ENCODE results near the gene CDC25C.
"Not testable (repeated sequence)": the region's sequence is repeated elsewhere in the genome, so short reads cannot be mapped to it uniquely, and the experiment has no call there.

CDC25C gene

GRCh38 chr5:138344887-138345622, 13.5 kb upstream of the CDC25C start:
- DNase-seq: no peak

- no peak for DNase-seq
Observed at GRCh38 chr5:138340008-138340407, 8.4 kb upstream of the CDC25C start.

DNA sequence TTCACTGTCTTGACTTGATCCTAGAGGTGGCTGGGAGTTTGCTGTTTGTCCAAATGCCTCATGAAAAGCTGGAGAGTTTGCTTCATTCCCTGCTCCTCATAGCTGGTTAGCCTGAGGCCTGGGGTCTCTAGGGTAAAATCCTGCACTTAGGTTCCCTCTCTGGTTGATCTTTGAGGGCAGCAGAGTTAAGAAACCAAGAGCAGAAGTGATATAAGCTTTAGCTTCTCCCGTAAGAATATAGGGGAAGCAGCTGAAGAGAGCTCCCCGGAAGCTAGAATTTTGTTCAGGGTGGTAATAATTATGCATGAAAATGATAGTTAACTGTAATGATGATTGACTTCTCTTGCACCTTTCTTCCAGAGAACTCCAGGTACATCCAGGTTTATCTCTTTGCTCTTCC, 7.9 kb upstream of the CDC25C start:
- no peak for DNase-seq

DNA sequence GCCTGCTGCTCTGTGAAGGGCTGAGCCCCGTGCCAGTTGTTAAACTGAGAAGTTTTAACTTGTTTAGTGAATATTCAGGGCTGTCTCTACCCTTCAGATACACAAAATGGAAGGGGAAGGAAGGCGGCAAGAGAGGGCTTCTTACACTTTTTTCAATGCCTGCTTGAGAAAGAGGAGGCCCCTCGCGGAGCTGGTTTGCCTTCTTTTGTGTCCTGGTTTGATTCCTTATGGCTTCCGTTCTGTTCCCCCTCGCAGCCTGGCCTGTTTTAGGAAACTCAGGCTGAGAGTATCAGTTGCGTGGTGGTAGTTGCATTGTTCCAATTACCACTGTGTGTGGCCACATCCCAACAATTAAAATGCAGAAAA, 7.5 kb upstream of the CDC25C start:
- no peak for DNase-seq

DNA sequence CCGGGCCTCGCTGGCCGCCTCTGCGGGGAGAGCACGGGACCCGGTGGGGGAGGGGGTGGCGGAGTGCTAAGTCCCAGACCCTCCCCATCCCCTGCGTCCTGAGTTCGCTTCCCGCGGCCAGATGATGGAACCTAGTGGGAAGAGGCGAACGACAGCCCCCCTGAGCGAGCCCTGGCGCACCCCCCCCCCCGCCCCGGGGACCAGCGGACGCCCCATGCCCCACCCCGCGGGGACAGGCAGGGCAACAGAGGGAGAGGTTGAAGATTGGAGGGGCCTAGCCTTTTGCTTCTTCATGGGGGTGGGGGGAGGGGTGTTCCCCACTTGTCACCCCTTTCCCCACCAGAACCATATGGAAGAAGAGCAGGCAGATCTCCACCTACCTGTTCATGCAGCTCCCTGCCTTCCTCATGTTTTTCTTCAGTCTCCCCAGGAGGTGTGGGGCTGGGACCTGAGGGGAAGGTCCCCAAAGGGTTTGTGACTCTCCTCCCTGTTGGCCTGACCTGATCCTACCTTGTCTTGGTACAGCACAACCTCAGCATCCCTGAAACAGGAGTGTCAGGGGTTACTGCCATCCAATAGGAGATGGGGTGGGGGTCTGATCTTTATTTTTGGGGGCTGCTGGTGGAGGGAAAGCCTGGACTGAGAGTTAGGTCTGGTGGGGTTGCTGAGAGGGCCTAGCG, 6.9 kb upstream of the CDC25C start:
- DNase-seq: no peak

- peak; percentile 73 for DNase-seq
Observed at GRCh38 chr5:138337685-138338410, 6.2 kb upstream of the CDC25C start, which contains the start of gene FAM53C. Gene FAM53C, plus strand, starts transcription at chr5:138338266. Its CDS starts 3,070 bp downstream, at chr5:138341336.

- peak; percentile 73 for DNase-seq
Observed at GRCh38 chr5:138336952-138337684, 5.5 kb upstream of the CDC25C start.

DNA sequence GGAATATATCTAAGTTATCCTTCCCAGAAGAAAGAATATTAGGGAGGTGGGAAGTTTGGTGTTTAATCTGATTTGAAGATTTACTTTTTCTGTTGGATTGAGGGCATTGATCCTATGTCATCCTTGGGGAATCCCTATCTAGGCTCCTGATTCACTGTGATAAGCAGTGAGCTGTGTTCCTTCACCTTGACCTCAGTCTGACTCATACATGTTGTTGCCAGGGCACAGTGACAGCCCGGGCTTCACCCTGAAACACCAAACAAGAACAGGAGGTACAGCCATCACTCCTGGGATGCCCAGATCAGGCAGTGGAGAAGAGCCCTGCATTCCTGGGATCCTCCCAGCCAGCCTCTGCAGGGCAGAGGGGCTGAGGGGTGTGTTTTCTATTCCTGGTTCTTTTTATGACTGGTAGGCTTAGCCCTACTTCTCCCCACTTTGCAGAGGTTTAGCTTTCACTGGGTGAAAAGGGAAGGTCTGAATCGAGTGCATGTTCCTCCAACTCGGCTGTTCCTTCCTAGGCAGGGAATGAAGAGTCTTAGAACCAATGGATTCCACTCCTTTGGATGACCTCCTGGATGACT, 3.4 kb upstream of the CDC25C start:
- DNase-seq: no peak

DNA sequence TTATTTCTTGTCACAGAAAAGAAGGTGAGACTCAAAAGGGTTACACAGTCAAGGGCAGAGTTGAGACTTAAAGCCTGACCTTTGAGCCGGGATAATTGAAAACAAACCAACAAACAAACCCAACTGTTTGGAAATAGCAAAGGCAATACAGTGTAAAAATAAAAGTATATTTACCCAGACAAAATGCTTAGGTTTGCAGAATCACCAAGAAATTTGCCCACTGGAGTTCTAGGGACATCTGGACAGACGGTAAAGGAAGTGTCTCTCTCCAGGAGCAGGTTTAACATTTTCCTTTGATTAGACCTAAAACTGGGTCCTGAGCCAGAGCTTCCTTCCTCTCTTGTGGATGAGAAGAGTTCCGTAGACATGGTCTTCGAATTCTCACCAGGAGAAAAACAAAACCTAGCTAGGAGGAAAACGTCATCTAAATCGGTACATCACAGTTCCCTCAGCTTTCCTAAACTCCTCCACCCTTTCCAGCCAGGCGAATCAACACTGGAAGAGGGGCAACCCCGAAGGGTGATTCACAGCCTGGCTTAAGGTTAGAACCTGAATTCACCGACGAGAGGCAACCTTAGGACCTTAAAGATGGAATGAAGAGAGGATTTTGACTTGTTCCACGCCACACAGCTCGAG, 673 bp downstream of the CDC25C start:
- no peak for DNase-seq

DNA sequence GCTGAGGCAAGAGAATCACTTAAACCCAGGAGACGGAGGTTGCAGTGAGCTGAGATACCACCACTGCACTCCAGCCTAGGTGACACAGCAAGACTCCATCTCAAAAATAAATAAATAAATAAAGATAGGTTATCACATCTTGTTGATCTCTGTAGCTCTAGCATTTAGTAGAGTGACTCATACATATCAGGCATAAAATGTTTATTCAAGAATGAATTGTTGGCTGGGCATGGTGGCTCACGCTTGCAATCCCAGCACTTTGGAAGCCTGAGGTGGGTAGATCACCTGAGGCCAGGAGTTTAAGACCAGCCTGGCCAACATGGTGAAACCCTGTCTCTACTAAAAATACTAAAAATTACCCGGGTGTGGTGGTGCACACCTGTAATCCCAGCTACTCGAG, 13.4 kb downstream of the CDC25C start:
- DNase-seq: not testable (repeated sequence)

DNA sequence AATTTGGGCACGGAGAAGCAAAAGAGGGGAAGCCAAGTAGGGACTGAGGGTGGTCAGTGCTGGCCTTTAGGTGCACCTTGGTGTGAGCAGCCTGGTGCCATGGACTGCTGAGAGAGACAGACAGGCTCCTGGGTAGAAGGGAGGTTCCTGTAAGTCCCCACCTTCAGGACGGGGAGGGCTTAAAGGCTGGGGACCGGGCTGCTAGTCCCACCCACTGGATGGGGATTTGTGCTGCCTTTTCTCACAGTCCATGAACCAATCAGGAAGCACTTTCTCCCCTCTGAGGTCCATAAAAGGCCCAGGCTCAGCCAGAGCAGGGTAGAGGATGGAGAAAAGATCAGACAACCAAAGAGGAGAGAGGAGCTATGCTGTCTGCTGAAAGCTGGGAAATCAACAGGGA, 15.2 kb downstream of the CDC25C start:
- no peak for DNase-seq

GRCh38 chr5:138315751-138316278, 15.8 kb downstream of the CDC25C start:
- DNase-seq: no peak

GRCh38 chr5:138305797-138306196, 25.8 kb downstream of the CDC25C start:
- peak; percentile 20 for DNase-seq

DNA sequence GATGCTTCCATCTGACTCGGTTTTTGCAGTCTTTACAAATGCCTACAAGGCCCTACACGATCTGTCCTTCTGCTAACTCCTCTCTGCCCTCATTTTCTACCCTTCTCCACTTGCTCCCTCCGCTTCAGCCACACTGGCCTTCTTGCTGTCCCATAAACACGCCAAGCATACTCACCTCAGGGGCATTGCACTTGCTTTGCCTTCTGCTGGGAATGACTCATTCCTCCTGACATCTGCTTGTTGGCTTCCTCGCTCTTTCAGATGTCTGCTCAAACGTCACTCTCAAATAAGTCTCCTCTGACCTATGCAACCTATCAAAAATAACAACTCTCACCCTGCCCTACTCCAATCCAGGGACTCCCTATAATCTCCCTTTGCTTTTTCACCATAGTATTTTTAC, 28.2 kb downstream of the CDC25C start:
- peak; percentile 57 for DNase-seq

DNA sequence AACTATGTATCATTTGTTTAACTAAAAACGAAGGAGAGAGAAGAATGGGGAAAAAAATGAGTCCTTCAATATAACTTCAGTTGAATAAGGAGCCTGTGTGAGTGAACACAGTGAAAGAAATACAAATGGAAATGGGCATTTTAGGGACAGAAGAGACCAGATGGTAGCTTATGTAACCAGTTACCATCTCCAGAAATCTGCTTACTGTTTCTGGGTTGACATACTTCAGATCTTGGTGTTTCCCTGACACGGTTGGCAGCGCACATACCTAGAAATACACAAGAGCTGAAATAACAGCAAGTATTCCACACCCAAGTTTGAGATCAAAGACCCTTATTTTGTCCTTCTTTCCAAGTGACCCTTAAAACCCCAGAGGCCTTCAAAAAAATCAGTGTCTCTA, 42.3 kb downstream of the CDC25C start:
- DNase-seq: no peak

DNA sequence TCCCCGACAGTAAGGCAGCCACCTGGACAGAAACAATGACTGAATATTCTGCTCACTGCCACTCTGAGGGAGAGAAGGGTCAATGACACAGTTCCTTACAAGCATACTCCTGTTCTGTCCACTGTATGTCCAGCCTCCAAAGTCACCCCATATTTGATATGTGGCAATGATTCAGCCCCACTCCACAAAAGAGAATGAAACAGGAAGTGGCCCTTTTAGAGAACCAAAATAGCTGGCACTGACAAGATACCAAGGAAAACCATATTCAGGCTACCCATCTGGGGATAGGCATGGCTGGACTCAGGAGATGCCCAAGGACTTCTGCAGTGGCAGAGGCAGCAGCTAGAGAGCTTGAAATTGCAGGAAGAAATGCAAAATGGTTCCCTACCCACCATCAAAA, 44.4 kb downstream of the CDC25C start:
- no peak for DNase-seq

- DNase-seq: peak; percentile 45
Observed at GRCh38 chr5:138282920-138283742, 48.5 kb downstream of the CDC25C start.

GRCh38 chr5:138280915-138281314, 50.7 kb downstream of the CDC25C start:
- DNase-seq: no peak

DNA sequence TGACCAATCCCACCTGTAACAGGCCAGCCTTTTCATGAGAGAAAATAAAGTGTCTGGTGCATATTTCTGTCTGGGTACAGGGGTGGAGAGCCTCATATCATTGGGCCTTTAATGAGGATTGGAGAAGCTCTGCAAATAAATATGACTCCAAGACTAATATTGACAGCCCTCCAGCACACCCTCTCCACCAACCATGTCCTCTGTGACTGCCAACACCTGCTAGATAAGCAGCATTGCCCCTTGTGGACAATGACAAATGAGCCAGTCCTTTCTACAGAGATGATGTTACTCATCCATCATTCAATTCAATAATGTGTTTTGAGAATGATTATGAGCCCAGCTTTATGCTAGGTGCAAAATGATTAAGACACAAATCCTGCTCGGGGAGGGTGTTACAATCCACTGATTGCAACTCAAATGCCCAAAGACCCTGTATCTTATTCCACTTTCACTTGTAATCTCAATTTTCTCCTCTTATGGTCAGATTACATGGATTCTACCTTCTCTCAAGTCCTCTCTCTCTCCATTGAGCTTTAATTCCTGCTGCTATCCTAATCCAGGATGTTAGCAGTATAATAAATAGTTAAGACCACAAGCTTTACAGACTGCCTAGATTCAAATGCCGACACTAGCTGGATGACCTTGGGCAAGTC, 55.1 kb downstream of the CDC25C start:
- no peak for DNase-seq

DNA sequence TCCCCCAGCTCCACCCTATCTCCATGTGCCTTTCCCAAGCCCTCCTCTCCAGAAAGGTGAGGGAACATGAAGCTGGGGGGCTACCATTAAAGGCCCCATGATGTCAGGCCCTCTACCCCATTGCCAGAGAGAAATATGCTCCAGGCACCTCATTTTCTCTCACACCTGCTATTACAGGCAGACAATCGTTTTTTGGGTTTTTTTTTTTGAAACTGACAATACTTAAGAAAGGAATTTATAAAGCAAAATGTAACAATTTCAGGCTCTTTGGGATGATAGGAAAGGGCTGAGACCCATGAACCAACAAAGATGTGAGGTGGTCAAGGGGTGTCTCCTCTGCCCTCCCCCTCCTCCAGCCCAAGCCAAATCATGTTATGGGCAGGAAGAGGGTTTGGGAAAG, 55.7 kb downstream of the CDC25C start:
- no peak for DNase-seq

DNA sequence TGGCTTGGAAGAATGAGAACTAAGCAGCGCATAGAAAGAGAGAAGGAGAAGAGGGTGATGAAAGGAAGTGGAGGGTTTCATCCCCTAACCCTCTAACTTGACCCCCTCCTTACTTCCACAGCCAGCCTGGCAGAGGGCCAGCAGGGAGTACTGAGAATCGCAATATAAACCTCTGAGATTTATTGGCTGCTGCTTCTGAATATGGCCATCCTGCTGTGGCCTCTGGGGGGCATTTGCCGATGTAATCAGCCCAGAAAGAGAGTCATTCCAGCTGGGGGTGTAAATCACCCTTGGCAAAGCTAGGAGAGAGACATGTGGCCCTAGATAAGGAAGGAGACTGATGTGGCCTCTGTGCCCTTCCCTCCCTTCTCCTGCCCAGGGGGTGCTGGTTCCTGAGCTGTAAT, 56.2 kb downstream of the CDC25C start:
- peak; percentile 64 for DNase-seq

Data from DMS 273 treated with DMSO at 0.1 percent for 48 hours (cell line).